Amniotic epithelial cell (primary cell): ENCODE measurements around the gene KLHDC8A.
A peak's percentile ranks its signal among the peaks of the same experiment; 100 is the strongest.
"Not testable (repeated sequence)": the region's sequence is repeated elsewhere in the genome, so short reads cannot be mapped to it uniquely, and the experiment has no call there.

Experiments
- DNase-seq: peaks from one replicate; pipeline ENCODE4 v3.0.0-alpha.2; 2010; ENCODE audit warnings: low read depth

The KLHDC8A gene

DNA sequence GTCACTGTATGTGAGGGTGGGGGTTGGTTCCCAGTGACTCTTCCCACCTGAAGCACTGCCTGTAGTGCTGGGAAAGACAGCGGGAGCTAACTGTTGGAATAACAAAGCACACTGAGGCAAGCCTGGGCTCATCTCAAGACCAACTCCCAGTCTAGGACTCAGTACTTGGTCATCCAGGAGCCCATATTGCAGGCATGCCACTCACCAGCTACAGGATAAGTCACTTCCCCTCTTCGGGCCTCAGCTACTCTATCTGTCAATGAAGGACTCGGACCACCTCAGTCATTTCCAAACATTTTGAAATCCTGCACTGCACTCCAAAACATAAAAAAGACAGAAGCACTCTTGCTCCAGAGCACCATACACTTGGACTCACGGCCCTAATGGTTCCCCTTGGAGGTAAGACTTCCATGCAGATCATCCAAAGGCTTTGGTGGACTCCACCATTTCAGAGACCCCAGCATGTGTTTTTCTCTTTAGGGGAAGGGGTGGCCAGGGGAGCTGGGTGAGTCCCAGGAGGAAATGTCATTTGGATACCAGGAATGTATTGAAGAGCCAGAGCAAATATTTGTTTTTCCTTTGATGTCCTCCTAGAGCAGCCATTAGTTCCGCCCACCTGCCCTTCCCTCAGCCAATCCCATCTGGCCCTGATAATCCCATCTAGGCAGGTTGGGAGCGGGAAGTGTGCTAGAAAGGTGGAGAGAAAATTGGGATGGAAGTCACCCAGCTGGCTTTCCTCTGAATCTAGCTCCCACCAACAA is 38.3 kb downstream of the KLHDC8A start:
- no peak for DNase-seq

DNA sequence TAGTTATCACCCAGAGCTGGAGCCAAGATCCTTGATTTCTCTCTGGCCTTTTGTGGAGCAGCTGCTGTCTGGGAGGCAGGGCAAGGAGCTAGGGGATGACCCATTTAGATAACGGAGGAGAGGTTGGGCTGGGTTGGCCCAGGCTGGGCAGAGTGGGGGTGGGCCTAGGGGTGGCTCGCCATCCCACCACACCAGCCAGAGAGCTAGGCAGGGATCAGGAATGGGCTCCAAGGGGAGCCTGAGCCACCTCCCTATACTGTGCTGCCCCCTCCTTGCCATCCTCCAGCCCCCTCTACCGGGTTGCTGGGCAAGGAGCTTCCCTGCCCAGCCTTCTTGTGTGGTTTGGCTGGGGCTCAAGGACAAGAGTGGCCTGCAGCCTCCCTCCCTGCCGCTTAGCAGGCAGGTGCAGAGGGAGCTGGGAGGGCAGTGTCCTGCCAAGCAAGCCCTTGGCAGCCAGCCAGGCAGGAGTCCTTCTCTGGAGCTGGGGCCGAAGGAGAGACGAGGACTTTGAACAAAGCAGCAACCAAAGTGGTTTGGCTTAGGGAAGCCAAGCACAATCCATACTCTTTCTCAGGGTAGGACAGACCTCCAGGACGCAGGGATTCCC is 39.3 kb downstream of the KLHDC8A start:
- peak; percentile 47 for DNase-seq

- DNase-seq = no peak
Observed at GRCh38 chr1:205316161-205316566, 40.6 kb downstream of the KLHDC8A start.

DNA sequence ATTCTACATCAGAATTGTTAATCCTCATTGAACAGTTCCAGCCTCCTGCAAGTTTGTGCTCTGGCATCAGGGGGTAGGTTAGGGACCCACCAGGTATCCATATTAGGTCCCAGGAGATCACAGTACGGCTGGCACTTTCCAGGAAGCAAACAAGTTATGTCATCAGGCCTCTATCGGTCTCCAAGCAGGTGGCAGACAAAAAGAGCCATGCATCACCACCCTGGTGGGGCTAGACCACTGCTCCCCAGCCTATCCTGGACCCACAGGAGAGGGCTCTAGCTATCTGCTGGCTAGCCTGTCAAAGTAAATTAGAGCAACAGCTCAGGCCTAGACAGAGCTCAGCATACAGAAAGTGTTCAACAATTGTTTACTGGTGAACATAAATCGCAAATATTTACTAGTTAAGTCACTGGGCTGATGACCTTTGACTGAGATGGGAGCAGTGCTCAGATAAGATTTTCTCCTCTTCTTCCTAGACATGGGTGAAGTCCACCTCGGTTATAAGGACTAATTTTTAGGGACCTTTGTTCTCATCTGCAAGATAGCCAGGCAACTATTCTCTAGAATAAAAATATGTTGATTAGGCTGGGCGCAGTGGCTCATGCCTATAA is 41.6 kb downstream of the KLHDC8A start:
- DNase-seq = no peak

- peak; percentile 66 for DNase-seq
Observed at GRCh38 chr1:205313563-205314308, 43.0 kb downstream of the KLHDC8A start.

- no peak for DNase-seq
Observed at GRCh38 chr1:205312866-205313562, 43.7 kb downstream of the KLHDC8A start.

DNA sequence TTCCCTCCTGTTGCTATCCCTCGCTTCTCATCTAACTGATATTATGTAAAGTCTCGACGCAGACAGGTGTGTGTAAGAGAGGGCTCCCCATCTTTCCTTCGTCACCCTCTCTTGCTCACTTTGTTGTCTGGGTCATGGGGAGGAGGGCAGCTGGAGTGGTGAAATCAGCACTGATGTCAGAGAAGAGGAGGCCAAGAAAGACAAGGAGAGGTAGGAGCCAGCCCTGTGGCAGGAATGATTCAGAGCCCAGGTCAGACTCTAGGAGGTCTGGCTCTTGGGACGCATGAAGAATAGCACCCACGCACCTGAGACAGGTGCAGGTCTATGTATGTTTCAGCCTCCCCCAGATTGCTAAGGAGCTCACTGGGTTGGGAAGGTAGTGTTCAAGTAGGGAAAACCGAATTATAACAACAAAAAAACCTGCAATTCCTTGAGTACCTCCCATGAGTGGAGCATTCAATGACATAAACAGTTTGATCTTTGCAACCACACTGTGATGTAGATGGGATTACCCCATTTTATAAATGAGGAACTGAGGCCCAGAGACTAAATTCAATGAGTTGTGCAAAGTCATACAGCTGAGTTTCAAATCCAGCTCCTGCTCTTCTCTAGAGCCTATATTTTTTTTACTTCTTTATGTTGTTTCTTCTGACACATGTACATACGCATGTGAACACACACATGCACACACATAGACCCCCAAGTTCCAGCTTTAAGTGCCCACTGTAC is 45.6 kb downstream of the KLHDC8A start:
- no peak for DNase-seq

DNA sequence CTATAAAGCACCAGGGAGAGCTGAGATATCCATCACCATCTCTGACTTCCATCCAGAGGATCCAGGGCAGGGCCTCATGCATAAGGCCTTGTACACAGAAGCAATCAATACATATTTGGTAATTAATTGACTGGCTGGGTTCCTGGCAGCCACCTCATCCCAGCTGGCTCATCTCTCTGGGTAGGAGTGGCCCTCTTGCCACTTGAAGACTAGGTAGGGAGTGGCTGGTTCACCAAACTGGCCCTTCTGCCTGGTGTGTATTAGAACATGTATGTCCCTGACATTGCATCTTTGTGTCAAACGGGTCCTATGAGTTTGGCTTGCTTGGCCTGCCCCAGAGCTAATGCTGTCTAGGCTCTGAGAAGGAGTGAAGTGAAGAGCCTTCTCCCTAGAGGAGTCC is 47.0 kb downstream of the KLHDC8A start:
- DNase-seq = no peak

- no peak for DNase-seq
Observed at GRCh38 chr1:205306929-205307566, 49.7 kb downstream of the KLHDC8A start.

DNA sequence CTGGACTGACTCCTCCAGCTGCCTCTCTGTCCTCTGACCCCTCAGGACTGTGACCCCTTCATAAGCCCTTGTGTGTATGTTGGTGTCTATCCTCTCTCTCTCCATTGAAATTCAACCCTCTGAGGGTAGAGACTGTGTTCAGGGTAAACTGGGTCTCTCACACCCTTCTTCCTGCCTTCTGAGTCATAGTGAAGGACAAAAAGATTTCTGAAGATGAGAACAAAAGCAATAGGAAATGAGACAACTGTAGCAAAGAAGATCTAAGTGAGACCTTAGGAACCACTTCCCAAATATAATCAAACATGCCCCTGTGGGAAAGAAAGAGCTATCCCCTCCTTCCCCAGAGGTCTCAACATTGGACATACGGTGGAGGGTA is 52.0 kb downstream of the KLHDC8A start:
- no peak for DNase-seq

DNA sequence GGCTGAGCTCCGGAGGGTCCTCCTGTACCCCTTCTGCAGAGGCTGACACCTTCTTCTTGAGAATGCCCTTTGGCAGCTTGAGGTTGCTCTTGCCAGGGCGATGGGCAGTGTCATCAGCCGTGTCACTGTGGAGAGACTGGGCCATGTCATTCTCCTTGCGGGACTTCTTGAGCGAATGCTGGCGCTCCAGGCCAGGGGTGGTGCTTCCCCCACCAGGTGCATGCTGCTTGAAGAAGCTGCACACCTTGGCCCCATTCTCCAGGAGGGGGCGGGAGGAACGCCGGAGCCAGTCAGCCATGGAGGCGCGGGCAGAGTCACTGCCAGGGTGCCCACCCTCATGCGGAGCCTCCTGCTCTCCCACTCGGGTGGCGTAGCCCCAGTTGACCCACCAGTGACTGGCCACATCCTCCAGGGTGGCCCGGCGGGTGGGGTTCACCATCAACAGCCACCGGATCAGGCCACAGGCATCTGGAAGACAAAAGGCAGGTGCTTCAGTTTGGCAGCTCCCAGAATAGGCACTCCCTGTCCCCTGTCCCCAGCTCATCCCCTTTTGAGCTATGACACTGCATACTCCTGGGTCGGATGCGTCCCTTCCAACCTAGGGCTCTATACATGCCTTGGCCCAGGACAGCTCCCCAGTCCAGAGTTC is 52.6 kb downstream of the KLHDC8A start:
- DNase-seq = no peak

GRCh38 chr1:205303247-205303888 is 53.4 kb downstream of the KLHDC8A start:
- DNase-seq = no peak

- DNase-seq = peak; percentile 76
Observed at GRCh38 chr1:205301842-205302588, 54.7 kb downstream of the KLHDC8A start.

GRCh38 chr1:205301205-205301821 is 55.4 kb downstream of the KLHDC8A start:
- peak; percentile 97 for DNase-seq

GRCh38 chr1:205300149-205300548 is 56.6 kb downstream of the KLHDC8A start:
- DNase-seq = no peak

- DNase-seq = peak; percentile 97
Observed at GRCh38 chr1:205298191-205298994, 58.3 kb downstream of the KLHDC8A start.

DNA sequence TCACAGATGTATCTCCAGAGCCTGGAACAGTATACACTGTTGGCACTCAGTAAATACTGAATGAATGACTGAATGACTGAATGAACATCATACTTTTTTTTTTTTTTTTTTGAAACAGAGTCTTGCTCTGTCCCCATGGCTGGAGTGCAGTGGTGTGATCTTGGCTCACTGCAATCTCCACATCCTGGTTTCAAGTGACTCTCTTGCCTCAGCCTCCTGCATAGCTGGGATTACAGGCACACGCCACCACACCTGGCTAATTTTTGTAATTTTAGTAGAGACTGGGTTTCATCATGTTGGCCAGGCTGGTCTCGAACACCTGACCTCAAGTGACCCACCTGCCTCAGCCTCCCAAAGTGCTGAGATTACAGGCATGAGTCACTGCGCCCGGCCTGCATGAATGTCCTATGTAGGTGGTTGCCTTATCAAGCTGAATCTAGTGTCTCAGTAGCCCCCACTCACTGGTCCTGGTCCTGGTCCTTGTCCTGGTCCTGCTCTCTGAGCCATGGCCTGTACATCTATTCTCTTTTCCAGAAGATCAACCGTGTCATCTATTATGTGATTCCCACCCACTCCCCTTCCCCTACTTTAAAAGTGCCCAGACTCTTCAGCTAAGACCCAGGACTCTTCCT is 59.1 kb downstream of the KLHDC8A start:
- DNase-seq = not testable (repeated sequence)
